Ishikawa (cell line): Measurements from ENCODE around the gene KRTAP10-4.

Experiments used
- EP300 ChIP-seq: IDR thresholded peaks from 2 replicates; pipeline ENCODE4 v1.6.1; 2012; ENCODE audit warnings: borderline replicate concordance
- MAX ChIP-seq: IDR thresholded peaks from 2 replicates; pipeline ENCODE4 v1.6.1; 2012

- TF ChIP-seq EP300 (no peak), MAX (no peak)
Measured at GRCh38 chr21:44601596-44602462, 28.3 kb downstream of the KRTAP10-4 start.
